Hematopoietic multipotent progenitor cell treated with erythropoietin and hydrocortisone succinate and interleukin-3 and kit ligand, for 15 days (in vitro differentiated cells): Measurements from ENCODE around the gene TEX264.

ENCODE experiments used
- DNase-seq: peaks from one replicate; pipeline ENCODE4 v3.0.0-alpha.2; 2015; ENCODE audit warnings: low spot score

TEX264 gene

GRCh38 chr3:51750878-51751277 lies 79.8 kb downstream of the TEX264 start:
- no peak for DNase-seq

GRCh38 chr3:51751287-51751686 lies 80.2 kb downstream of the TEX264 start:
- no peak for DNase-seq
